Measurements from ENCODE around the gene C1QA. TPM values are rescaled to one million over a fixed set of nuclear protein-coding genes. Genes with fewer than 3 reads are reported as not detected.

The C1QA gene
- polyA plus RNA-seq, 2 of the 4 experiments (the other 2 are of a cell fraction), result not detected

DNA sequence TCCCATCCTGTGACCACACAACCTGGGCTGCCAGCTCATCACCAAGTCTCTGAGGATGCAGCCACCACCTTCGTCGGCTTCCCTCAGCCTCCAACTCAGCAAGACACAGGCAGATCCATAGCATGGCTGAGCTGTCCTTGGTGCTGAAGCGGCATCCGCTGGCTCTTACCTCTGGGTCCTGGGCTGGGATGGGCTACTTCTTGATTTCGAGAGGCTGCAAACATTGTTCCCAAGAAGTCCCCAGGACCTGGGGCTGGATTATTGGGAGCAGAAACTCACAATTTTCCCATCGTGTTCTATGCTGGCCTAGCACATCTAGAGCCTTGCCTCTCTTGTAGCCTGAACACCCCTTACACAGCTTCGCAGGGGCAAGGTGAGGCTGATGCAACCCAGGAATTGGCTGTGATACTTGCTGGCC lies 24.9 kb upstream of the C1QA start:
- CTCF ChIA-PET, result interaction anchor here (1.3 to 2.2 kb wide), 2 partner anchors 31 to 191 kb away, joined by 3 to 11 read pairs; no protein-coding TSS in a partner anchor
- Histone ChIP-seq H3K4me2 (no peak overlapping the region), H3K4me3 (no peak overlapping the region), H3K27ac (no peak overlapping the region), H3K4me1 (no peaks in the 10 kb centered on the region), H3K9me3 (no peaks in the 10 kb centered on the region)
- DNase-seq (ENCODE audit: low read depth in 1 of 2, low spot score in 1 of 2) (peak in 1 of 2 experiments; percentile 38), ATAC-seq (peak; percentile 63 to 77; a peak in 4 of 6 replicates), FAIRE-seq (no peak)
- 40% methylated on average over 1 of the region's 7 CpGs for WGBS (ENCODE audit: missing lambda C conversion rate)
- POLR2A ChIA-PET, result no interaction called here
- TF ChIP-seq NPAS2 (CRISPR knock-in tag; IDR thresholded peaks at IDR 0.05; ENCODE audit: borderline replicate concordance), result no peak
- TF ChIP-seq RAD21 (conservative IDR thresholded peaks at IDR 0.05 in 1 of 2, IDR thresholded peaks at IDR 0.05 in 1 of 2), result no peak
- TF ChIP-seq, protein P1, sequence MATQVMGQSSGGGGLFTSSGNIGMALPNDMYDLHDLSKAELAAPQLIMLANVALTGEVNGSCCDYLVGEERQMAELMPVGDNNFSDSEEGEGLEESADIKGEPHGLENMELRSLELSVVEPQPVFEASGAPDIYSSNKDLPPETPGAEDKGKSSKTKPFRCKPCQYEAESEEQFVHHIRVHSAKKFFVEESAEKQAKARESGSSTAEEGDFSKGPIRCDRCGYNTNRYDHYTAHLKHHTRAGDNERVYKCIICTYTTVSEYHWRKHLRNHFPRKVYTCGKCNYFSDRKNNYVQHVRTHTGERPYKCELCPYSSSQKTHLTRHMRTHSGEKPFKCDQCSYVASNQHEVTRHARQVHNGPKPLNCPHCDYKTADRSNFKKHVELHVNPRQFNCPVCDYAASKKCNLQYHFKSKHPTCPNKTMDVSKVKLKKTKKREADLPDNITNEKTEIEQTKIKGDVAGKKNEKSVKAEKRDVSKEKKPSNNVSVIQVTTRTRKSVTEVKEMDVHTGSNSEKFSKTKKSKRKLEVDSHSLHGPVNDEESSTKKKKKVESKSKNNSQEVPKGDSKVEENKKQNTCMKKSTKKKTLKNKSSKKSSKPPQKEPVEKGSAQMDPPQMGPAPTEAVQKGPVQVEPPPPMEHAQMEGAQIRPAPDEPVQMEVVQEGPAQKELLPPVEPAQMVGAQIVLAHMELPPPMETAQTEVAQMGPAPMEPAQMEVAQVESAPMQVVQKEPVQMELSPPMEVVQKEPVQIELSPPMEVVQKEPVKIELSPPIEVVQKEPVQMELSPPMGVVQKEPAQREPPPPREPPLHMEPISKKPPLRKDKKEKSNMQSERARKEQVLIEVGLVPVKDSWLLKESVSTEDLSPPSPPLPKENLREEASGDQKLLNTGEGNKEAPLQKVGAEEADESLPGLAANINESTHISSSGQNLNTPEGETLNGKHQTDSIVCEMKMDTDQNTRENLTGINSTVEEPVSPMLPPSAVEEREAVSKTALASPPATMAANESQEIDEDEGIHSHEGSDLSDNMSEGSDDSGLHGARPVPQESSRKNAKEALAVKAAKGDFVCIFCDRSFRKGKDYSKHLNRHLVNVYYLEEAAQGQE (IDR thresholded peaks at IDR 0.05), result peak; percentile 95
- TF ChIP-seq HDAC2 (IDR thresholded peaks at IDR 0.05), result no peak
- no peak for TF ChIP-seq HOXB13 (CRISPR knock-in tag; IDR thresholded peaks at IDR 0.05; ENCODE audit: low read depth)
- peak; percentile 97 for TF ChIP-seq EHMT2 (IDR thresholded peaks at IDR 0.05; ENCODE audit: low read depth)
- no peak for TF ChIP-seq EP300 (IDR thresholded peaks at IDR 0.05)

DNA sequence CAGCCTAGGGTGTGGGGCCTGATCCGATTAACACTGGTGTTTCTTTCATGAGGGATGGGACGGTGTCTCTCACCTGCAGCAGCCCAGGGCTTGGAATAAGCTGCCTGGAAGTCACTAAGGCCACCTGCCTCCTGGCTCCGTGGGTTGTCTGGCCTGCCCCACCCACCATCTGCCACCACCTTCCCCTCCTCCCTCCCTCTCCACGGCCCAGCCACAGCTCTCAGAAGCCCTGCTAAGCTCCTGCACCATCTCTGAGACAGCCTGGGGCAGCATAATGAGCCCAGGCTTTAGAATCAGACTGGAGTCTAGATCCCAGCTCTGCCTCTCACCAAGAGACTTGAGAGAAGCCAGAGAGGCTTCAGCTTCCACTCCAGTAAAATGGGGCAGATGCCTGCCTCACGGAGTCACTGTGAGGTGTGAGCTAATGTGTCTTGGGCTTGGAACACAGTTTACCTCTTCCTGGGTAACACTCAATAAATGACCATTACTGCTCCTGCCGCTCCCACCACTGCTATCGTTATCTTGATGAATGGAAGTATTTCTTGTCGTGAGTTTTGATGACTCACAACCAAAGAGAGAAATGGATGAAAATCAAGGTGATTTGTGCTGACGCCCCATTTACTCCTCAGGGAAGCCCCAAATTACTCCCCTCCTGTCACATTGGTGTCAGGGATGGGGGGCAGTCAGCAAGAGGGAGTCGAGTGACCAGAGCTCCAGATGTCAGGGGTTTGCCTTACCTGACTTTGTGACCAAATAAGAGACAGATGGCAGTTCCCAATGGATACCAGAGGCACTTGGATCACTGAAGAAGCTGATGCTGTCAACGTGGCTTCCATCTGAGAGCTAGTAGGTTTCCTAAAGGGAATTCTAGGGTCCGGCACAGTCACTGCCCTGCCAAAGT lies 23.5 kb upstream of the C1QA start:
- Histone ChIP-seq H3K4me3 (no peak overlapping the region), H3K27ac (no peak overlapping the region), H3K4me2 (no peak overlapping the region), H3K9me3 (no peaks in the 10 kb centered on the region), H3K4me1 (no peaks in the 10 kb centered on the region)
- DNase-seq (ENCODE audit: low read depth in 1 of 2, low spot score in 1 of 2), result no peak
- TF ChIP-seq NFE2L2 (conservative IDR thresholded peaks at IDR 0.05; ENCODE audit: low read length) (no peak), ZNF302 (CRISPR knock-in tag; IDR thresholded peaks at IDR 0.05) (no peak), FOSL2 (IDR thresholded peaks at IDR 0.05) (no peak), FOSL2 (CRISPR knock-in tag; IDR thresholded peaks at IDR 0.05) (no peak), KDM1A (IDR thresholded peaks at IDR 0.05; ENCODE audit: low read depth) (no peak), CHD4 (IDR thresholded peaks at IDR 0.05; ENCODE audit: borderline replicate concordance) (no peak), CBX2 (IDR thresholded peaks at IDR 0.05; ENCODE audit: borderline replicate concordance, low read depth) (no peak), BHLHE40 (IDR thresholded peaks at IDR 0.05; ENCODE audit: low read depth, low read length) (no peak), HOXB5 (CRISPR knock-in tag; IDR thresholded peaks at IDR 0.05) (no peak), RARB (CRISPR knock-in tag; IDR thresholded peaks at IDR 0.05) (no peak), TFCP2L1 (CRISPR knock-in tag; IDR thresholded peaks at IDR 0.05) (no peak)
- TF ChIP-seq, protein P2, sequence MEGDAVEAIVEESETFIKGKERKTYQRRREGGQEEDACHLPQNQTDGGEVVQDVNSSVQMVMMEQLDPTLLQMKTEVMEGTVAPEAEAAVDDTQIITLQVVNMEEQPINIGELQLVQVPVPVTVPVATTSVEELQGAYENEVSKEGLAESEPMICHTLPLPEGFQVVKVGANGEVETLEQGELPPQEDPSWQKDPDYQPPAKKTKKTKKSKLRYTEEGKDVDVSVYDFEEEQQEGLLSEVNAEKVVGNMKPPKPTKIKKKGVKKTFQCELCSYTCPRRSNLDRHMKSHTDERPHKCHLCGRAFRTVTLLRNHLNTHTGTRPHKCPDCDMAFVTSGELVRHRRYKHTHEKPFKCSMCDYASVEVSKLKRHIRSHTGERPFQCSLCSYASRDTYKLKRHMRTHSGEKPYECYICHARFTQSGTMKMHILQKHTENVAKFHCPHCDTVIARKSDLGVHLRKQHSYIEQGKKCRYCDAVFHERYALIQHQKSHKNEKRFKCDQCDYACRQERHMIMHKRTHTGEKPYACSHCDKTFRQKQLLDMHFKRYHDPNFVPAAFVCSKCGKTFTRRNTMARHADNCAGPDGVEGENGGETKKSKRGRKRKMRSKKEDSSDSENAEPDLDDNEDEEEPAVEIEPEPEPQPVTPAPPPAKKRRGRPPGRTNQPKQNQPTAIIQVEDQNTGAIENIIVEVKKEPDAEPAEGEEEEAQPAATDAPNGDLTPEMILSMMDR (IDR thresholded peaks at IDR 0.05), result no peak
- TF ChIP-seq, protein P3, sequence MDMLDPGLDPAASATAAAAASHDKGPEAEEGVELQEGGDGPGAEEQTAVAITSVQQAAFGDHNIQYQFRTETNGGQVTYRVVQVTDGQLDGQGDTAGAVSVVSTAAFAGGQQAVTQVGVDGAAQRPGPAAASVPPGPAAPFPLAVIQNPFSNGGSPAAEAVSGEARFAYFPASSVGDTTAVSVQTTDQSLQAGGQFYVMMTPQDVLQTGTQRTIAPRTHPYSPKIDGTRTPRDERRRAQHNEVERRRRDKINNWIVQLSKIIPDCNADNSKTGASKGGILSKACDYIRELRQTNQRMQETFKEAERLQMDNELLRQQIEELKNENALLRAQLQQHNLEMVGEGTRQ (IDR thresholded peaks at IDR 0.05), result no peak
- TF ChIP-seq, protein P4, sequence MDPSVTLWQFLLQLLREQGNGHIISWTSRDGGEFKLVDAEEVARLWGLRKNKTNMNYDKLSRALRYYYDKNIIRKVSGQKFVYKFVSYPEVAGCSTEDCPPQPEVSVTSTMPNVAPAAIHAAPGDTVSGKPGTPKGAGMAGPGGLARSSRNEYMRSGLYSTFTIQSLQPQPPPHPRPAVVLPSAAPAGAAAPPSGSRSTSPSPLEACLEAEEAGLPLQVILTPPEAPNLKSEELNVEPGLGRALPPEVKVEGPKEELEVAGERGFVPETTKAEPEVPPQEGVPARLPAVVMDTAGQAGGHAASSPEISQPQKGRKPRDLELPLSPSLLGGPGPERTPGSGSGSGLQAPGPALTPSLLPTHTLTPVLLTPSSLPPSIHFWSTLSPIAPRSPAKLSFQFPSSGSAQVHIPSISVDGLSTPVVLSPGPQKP (IDR thresholded peaks at IDR 0.05; ENCODE audit: low read depth, low read length), result no peak
- ChIA-PET POLR2A (no interaction called here), CTCF (interaction anchor here (1.1 to 2.2 kb wide), 4 partner anchors 29 to 317 kb away, joined by 3 to 11 read pairs (median 4); no protein-coding TSS in a partner anchor)
- whole genome bisulfite sequencing (ENCODE audit: missing lambda C conversion rate), result 7% methylated on average over 12 of the region's 12 CpGs
- ATAC-seq, result no peak
- no peak for FAIRE-seq
